Measurements from ENCODE around the gene MYOD1.

DNA sequence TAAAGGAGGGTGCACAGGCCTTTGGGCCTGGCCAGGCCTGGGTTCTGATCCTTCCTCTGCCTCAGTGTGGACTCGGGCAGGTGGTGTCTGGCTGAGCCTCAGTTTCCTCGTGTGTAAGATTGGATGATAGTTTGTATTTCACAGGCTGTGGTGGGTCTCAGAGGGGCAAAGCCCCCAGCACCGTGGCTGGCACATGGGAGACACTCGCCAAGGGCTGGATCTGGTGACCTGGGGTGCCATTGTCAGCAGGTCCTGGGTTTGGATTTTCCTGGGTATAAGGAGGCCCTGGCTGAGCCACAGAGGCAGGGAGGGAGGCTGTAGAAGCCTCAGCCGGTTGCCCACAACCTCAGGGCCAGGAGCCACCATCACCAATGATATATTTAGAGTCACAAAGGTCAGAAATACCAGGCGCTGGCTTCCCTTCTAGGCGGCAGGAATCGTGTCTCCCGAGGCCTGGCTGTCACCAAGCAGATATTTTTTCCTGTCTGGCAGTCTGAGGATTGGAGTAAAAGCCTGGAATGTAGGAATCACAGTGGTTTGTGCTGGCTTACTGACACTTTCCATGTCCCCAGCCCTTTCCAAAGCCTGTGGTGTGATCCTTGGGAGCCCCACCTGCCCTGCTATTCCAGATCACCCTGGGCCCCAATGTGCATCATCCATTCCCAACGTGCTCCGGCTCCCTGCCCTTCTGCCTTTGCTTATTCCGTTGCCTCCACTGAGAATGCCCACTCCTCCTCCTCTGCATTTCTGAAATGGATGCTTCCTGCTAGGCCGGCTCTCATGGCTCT, 30.8 kb downstream of the MYOD1 start:
- TF ChIP-seq, protein P1, sequence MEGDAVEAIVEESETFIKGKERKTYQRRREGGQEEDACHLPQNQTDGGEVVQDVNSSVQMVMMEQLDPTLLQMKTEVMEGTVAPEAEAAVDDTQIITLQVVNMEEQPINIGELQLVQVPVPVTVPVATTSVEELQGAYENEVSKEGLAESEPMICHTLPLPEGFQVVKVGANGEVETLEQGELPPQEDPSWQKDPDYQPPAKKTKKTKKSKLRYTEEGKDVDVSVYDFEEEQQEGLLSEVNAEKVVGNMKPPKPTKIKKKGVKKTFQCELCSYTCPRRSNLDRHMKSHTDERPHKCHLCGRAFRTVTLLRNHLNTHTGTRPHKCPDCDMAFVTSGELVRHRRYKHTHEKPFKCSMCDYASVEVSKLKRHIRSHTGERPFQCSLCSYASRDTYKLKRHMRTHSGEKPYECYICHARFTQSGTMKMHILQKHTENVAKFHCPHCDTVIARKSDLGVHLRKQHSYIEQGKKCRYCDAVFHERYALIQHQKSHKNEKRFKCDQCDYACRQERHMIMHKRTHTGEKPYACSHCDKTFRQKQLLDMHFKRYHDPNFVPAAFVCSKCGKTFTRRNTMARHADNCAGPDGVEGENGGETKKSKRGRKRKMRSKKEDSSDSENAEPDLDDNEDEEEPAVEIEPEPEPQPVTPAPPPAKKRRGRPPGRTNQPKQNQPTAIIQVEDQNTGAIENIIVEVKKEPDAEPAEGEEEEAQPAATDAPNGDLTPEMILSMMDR (IDR thresholded peaks at IDR 0.05; ENCODE audit: low read length) = no peak
- TF ChIP-seq EZH2 (IDR thresholded peaks at IDR 0.05; ENCODE audit: borderline replicate concordance, low read length) = no peak

Measured in OCI-LY1 (cell line).